ENCODE results near the gene ZNF512B.

The ZNF512B gene

GRCh38 chr20:63970714-63971431 lies 1.1 kb upstream of the ZNF512B start:
- H3K4me3 ChIP-seq (ENCODE audit: low read length): no peak overlapping the region
- TF ChIP-seq, protein P1, sequence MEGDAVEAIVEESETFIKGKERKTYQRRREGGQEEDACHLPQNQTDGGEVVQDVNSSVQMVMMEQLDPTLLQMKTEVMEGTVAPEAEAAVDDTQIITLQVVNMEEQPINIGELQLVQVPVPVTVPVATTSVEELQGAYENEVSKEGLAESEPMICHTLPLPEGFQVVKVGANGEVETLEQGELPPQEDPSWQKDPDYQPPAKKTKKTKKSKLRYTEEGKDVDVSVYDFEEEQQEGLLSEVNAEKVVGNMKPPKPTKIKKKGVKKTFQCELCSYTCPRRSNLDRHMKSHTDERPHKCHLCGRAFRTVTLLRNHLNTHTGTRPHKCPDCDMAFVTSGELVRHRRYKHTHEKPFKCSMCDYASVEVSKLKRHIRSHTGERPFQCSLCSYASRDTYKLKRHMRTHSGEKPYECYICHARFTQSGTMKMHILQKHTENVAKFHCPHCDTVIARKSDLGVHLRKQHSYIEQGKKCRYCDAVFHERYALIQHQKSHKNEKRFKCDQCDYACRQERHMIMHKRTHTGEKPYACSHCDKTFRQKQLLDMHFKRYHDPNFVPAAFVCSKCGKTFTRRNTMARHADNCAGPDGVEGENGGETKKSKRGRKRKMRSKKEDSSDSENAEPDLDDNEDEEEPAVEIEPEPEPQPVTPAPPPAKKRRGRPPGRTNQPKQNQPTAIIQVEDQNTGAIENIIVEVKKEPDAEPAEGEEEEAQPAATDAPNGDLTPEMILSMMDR (IDR thresholded peaks at IDR 0.05; ENCODE audit: insufficient read depth, low read depth, low read length, missing control alignments): no peak
- no peak for DNase-seq (ENCODE audit: low read depth)

DNA sequence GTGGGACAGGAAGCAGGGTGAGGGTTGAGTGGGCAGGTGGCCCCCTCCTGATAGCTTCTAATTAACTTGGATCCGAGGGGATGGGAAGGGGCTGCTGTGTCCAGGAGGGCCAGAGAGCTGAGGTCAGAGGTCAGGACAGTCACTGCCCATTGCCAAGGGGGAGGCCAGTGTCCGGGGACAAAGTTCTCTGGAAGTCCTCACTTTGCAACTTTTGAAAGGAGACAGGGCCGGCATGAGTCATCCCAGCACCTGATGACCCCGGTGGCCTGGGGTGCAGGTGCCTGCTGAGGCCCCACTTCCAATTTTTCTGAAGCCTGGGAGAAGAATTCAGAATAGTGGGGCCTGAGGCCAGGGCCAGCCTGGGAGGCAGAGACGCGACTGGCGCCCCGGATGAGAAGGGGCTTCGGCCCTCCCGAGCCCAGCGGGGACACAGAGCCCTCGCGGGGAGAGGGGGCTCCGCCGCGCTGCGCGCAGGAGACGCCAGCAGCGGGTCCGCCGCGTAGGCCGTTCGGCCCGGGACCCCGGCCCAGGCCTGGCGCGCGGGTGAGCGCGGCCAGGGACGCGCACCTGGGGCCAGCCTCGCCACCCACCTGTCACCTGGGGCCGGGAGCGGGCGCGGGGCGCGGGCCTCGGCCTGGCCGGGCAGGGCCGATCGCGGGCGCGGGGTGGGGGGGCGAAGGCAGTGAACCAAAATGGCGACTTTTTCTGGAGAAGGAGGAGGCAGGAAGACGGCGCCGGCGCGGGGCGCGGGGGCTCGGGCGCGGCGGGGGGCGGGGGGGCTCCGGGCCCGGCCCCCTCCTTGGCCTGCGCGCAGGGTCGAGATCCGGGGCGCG lies 586 bp downstream of the ZNF512B start:
- H3K4me3 ChIP-seq (ENCODE audit: low read length): peak overlapping the region; percentile 63
- DNase-seq (ENCODE audit: low read depth): no peak
- TF ChIP-seq, protein P1 (IDR thresholded peaks at IDR 0.05; ENCODE audit: insufficient read depth, low read depth, low read length, missing control alignments): no peak

GRCh38 chr20:63968136-63968927 lies 1.4 kb downstream of the ZNF512B start:
- TF ChIP-seq, protein P1 (IDR thresholded peaks at IDR 0.05; ENCODE audit: insufficient read depth, low read depth, low read length, missing control alignments): no peak

GRCh38 chr20:63967330-63968135 lies 2.2 kb downstream of the ZNF512B start:
- TF ChIP-seq, protein P1 (IDR thresholded peaks at IDR 0.05; ENCODE audit: insufficient read depth, low read depth, low read length, missing control alignments): no peak
- H3K4me3 ChIP-seq (ENCODE audit: low read length): no peak overlapping the region
- no peak for DNase-seq (ENCODE audit: low read depth)

More at GRCh38 chr20:63968136-63968927, 1.4 kb downstream of the ZNF512B start:
- H3K4me3 ChIP-seq (ENCODE audit: low read length): peak overlapping the region; percentile 63
- no peak for DNase-seq (ENCODE audit: low read depth)

DNA sequence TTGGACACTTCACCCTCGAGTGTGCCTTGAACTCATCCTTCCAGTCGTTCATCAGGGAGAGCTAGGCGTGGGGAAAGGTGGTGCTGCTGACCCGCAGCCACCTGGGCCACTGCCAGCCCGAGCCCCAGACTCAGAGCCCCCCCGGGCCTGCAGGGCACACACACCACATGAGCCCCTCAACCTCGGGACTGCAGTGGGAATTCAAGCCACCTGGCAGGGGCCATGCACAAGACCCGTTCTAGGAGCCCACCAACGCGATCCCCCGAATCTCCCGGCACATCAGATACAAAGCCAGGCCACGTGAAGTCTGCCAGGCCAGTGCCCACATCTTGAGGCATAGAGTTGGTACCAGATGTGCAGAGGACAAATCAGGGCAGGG lies 2.8 kb downstream of the ZNF512B start:
- TF ChIP-seq, protein P1 (IDR thresholded peaks at IDR 0.05; ENCODE audit: insufficient read depth, low read depth, low read length, missing control alignments): no peak
- DNase-seq (ENCODE audit: low read depth): no peak
- H3K4me3 ChIP-seq (ENCODE audit: low read length): no peak overlapping the region

All from epithelial cell of esophagus (primary cell).